H9 (cell line): ENCODE data around the gene UNC5B. TPM values are rescaled to one million over a fixed set of nuclear protein-coding genes. Genes with fewer than 3 reads are reported as not detected.

ENCODE experiments used
- DNase-seq: peaks from one replicate; pipeline ENCODE4 v3.0.0-alpha.2; 2017
- H2AFZ ChIP-seq: one replicate; pipeline ENCODE4 v1.6.1; 2013; ENCODE audit warnings: mild to moderate bottlenecking, low read length, control low read depth, moderate library complexity
- H2AK5ac ChIP-seq: 2 replicates; pipeline ENCODE4 v1.6.1; 2013; ENCODE audit warnings: low read length, control low read depth, mixed read lengths; ENCODE audit not compliant: insufficient read length
- H2BK120ac ChIP-seq: one replicate; pipeline ENCODE4 v1.6.1; 2013; ENCODE audit warnings: low read depth, mild to moderate bottlenecking, low read length, control low read depth, inconsistent platforms; ENCODE audit not compliant: poor library complexity, severe bottlenecking
- H2BK12ac ChIP-seq: 2 replicates; pipeline ENCODE4 v1.6.1; 2013; ENCODE audit warnings: low read length, control low read depth, mixed read lengths, low read depth; ENCODE audit not compliant: insufficient read length
- H2BK15ac ChIP-seq: 2 replicates; pipeline ENCODE4 v1.6.1; 2013; ENCODE audit warnings: low read depth, low read length, control low read depth
- H2BK20ac ChIP-seq: one replicate; pipeline ENCODE4 v1.6.1; 2013; ENCODE audit warnings: low read depth, mild to moderate bottlenecking, low read length, control low read depth, inconsistent platforms; ENCODE audit not compliant: poor library complexity, severe bottlenecking
- H2BK5ac ChIP-seq: 2 replicates; pipeline ENCODE4 v1.6.1; 2013; ENCODE audit warnings: low read length, control low read depth, mixed read lengths; ENCODE audit not compliant: insufficient read length
- H3K14ac ChIP-seq: 2 replicates; pipeline ENCODE4 v1.6.1; 2013; ENCODE audit warnings: low read length, control low read depth; ENCODE audit not compliant: insufficient read depth
- H3K18ac ChIP-seq: 2 replicates; pipeline ENCODE4 v1.6.1; 2013; ENCODE audit warnings: low read depth, mild to moderate bottlenecking, mixed read lengths, low read length, control low read depth; ENCODE audit not compliant: insufficient read length
- H3K23ac ChIP-seq: 2 replicates; pipeline ENCODE4 v1.6.1; 2013; ENCODE audit warnings: low read length, control low read depth, mixed read lengths, low read depth; ENCODE audit not compliant: insufficient read length
- H3K23me2 ChIP-seq: 2 replicates; pipeline ENCODE4 v1.6.1; 2013; ENCODE audit warnings: low read depth, mild to moderate bottlenecking, mixed read lengths, low read length, control low read depth; ENCODE audit not compliant: insufficient read length, poor library complexity, severe bottlenecking
- H3K27ac ChIP-seq: 2 replicates; pipeline ENCODE4 v1.5.1; 2013; ENCODE audit warnings: low read length, control low read depth, mixed read lengths, low read depth; ENCODE audit not compliant: insufficient read length
- H3K27me3 ChIP-seq: 2 replicates; pipeline ENCODE4 v1.6.1; 2013; ENCODE audit warnings: low read length, control low read depth, inconsistent platforms; ENCODE audit not compliant: insufficient read depth
- H3K4ac ChIP-seq: 2 replicates; pipeline ENCODE4 v1.6.1; 2013; ENCODE audit warnings: low read depth, mild to moderate bottlenecking, control low read depth, inconsistent platforms, low read length, moderate library complexity
- H3K4me1 ChIP-seq: 2 replicates; pipeline ENCODE4 v1.6.1; 2013; ENCODE audit warnings: low read length, control low read depth, inconsistent platforms; ENCODE audit not compliant: insufficient read depth
- H3K4me2 ChIP-seq: 2 replicates; pipeline ENCODE4 v1.6.1; 2013; ENCODE audit warnings: low read length, control low read depth, mixed read lengths; ENCODE audit not compliant: insufficient read length, insufficient read depth
- H3K56ac ChIP-seq: 2 replicates; pipeline ENCODE4 v1.6.1; 2013; ENCODE audit warnings: low read depth, mild to moderate bottlenecking, mixed read lengths, low read length, control low read depth; ENCODE audit not compliant: insufficient read length
- H3K79me1 ChIP-seq: 2 replicates; pipeline ENCODE4 v1.6.1; 2013; ENCODE audit warnings: low read depth, mild to moderate bottlenecking, moderate library complexity, low read length, control low read depth, inconsistent platforms; ENCODE audit not compliant: insufficient read depth, poor library complexity, severe bottlenecking
- H3K79me2 ChIP-seq: 2 replicates; pipeline ENCODE4 v1.6.1; 2013; ENCODE audit warnings: low read length, control low read depth, inconsistent platforms; ENCODE audit not compliant: insufficient read depth
- H3K9ac ChIP-seq: 2 replicates; pipeline ENCODE4 v1.6.1; 2013; ENCODE audit warnings: low read length, control low read depth, mixed read lengths; ENCODE audit not compliant: insufficient read length; ENCODE audit errors: extremely low read depth
- H3K9me3 ChIP-seq: one replicate; pipeline ENCODE4 v1.6.1; 2013; ENCODE audit warnings: low read depth, low read length, inconsistent platforms; ENCODE audit not compliant: control insufficient read depth
- H3T11ph ChIP-seq: one replicate; pipeline ENCODE4 v1.6.1; 2013; ENCODE audit warnings: mild to moderate bottlenecking, low read length, control low read depth, inconsistent platforms
- H4K20me1 ChIP-seq: one replicate; pipeline ENCODE4 v1.6.1; 2013; ENCODE audit not compliant: control insufficient read depth, insufficient read length, insufficient read depth
- H4K5ac ChIP-seq: 2 replicates; pipeline ENCODE4 v1.6.1; 2013; ENCODE audit warnings: low read depth, mild to moderate bottlenecking, mixed read lengths, low read length, control low read depth; ENCODE audit not compliant: insufficient read length
- H4K8ac ChIP-seq: replicated peaks from 2 replicates; pipeline ENCODE4 v1.6.1; 2013; ENCODE audit warnings: low read length, control low read depth, mixed read lengths, low read depth; ENCODE audit not compliant: insufficient read length
- H4K91ac ChIP-seq: 2 replicates; pipeline ENCODE4 v1.6.1; 2013; ENCODE audit warnings: low read depth, mild to moderate bottlenecking, moderate library complexity, mixed read lengths, low read length, control low read depth; ENCODE audit not compliant: insufficient read length
- H3K27ac Mint-ChIP-seq, 3 experiments: 2 replicates in 2 of 3; 3 replicates in 1 of 3; pipeline ENCODE4 v1.8.0; 2020 to 2021; ENCODE audit warnings: mixed read lengths in 3 of 3, mild to moderate bottlenecking in 1 of 3, moderate library complexity in 1 of 3
- H3K27me3 Mint-ChIP-seq: 2 replicates; pipeline ENCODE4 v1.8.0; 2021; ENCODE audit warnings: low read depth, mild to moderate bottlenecking, moderate library complexity, mixed read lengths
- H3K36me3 Mint-ChIP-seq, 3 experiments: 2 replicates in 2 of 3; 3 replicates in 1 of 3; pipeline ENCODE4 v1.8.0; 2020 to 2021; ENCODE audit warnings: low read depth in 3 of 3, mixed read lengths in 3 of 3; ENCODE audit not compliant: insufficient read depth in 1 of 3
- H3K4me1 Mint-ChIP-seq, 2 experiments: 2 replicates each; pipeline ENCODE4 v1.8.0; 2020; ENCODE audit warnings: mixed read lengths in 2 of 2
- H3K4me3 Mint-ChIP-seq, 2 experiments: 2 replicates in 1 of 2; 3 replicates in 1 of 2; pipeline ENCODE4 v1.8.0; 2020 to 2021; ENCODE audit warnings: mild to moderate bottlenecking in 2 of 2, mixed read lengths in 2 of 2, moderate library complexity in 1 of 2
- H3K9me3 Mint-ChIP-seq, 2 experiments: 2 replicates in 1 of 2; 3 replicates in 1 of 2; pipeline ENCODE4 v1.8.0; 2020; ENCODE audit warnings: mild to moderate bottlenecking in 2 of 2, mixed read lengths in 2 of 2, moderate library complexity in 1 of 2
- CTCF ChIP-seq: fragments of 200-600 bp; sonication (generic); conservative IDR thresholded peaks from 3 replicates; pipeline ENCODE4 v1.8.0; 2021; ENCODE audit warnings: antibody characterized with exemption, mild to moderate bottlenecking
- WGBS: extraction: QIAGEN DNeasy Blood & Tissue Kit; methylation state at CpG from one replicate; pipeline ENCODE4 v1.1.7; 2013; ENCODE audit warnings: missing lambda C conversion rate, low lambda C conversion rate, mixed read lengths; ENCODE audit not compliant: insufficient read length; ENCODE audit errors: extremely low coverage; 5-methylcytosine and 5-hydroxymethylcytosine counted together
- total RNA-seq: library from RNA; stranded (reverse); gene quantifications from 2 replicates; pipeline ENCODE4 v1.2.1, GENCODE V29; 2021

The UNC5B gene
- total RNA-seq, 1 experiment from 2014 or later: 28.4 TPM

- Histone ChIP-seq H2AK5ac (no peak overlapping the region), H3K9ac (no peak overlapping the region), H2BK20ac (no peak overlapping the region), H3K9me3 (no peaks in the 10 kb centered on the region), H3K56ac (no peak overlapping the region), H2BK5ac (no peak overlapping the region), H3T11ph (no peak overlapping the region), H3K23me2 (no peaks in the 10 kb centered on the region), H3K14ac (no peak overlapping the region; the same call in 1 of the 2 replicates), H2BK120ac (no peak overlapping the region), H3K79me2 (no peaks in the 10 kb centered on the region), H2BK12ac (no peak overlapping the region), H2AFZ (no peak overlapping the region), H4K8ac (no peak overlapping the region), H3K23ac (no peak overlapping the region), H3K4me1 (peaks cover 15% of the 10 kb centered on the region), H3K4ac (no peak overlapping the region), H4K91ac (no peak overlapping the region), H4K5ac (no peak overlapping the region), H4K20me1 (no peaks in the 10 kb centered on the region), H3K79me1 (no peaks in the 10 kb centered on the region), H3K27ac (peak overlapping the region; percentile 21), H3K4me2 (peak overlapping the region; percentile 17), H3K18ac (no peak overlapping the region), H3K27me3 (no peaks in the 10 kb centered on the region), H2BK15ac (no peak overlapping the region)
- Mint-ChIP-seq H3K4me1 (peaks cover 79 to 84% of the 10 kb centered on the region in 2 experiments), H3K36me3 (peaks cover 5 to 12% (median 9%) of the 10 kb centered on the region in 3 experiments; a peak in 5 of 7 replicates), H3K27me3 (no peaks in the 10 kb centered on the region), H3K9me3 (no peaks in the 10 kb centered on the region), H3K4me3 (peak overlapping the region; percentile 32 to 48; a peak in 4 of 5 replicates), H3K27ac (peak overlapping the region; percentile 93 to 99 (median 97))
- WGBS: no CpG with 5 or more reads among the region's 9 CpGs
- DNase-seq: peak; percentile 87
- peak; percentile 34; the same call in 1 of the 3 replicates for TF ChIP-seq CTCF
These were observed 132.0 kb downstream of the UNC5B start for GRCh38 chr10:71344154-71344925.
